HG03460 (cell line): ENCODE measurements around the gene ZFP69B.
"Not testable (repeated sequence)": the region's sequence is repeated elsewhere in the genome, so short reads cannot be mapped to it uniquely, and the experiment has no call there.

ENCODE experiments used
- ATAC-seq: cut with Tn5 transposase; IDR thresholded peaks from one replicate; pipeline ENCODE4 v1.9.1; 2021; ENCODE audit not compliant: unreplicated experiment

Gene ZFP69B

DNA sequence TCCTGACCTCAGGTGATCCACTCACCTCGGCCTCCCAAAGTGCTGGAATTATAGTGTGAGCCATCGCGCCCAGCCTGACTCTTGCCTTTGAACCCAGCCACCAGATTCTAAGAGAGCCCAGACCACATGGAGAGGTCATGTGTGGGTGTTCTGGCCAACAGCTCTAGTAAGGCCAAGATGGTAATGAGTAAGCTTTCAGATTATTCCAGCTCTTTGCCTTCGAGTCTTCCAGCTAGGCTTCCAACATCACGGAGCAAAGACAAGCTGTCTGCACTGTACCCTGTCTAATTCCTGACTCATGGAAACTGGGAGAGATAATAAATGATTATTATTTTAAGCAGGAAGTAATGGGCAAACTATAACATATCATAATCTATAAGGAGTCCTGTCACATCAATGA, 14.8 kb upstream of the ZFP69B start:
- no peak for ATAC-seq

- no peak for ATAC-seq
Measured at GRCh38 chr1:40435876-40436275, 14.4 kb upstream of the ZFP69B start.

DNA sequence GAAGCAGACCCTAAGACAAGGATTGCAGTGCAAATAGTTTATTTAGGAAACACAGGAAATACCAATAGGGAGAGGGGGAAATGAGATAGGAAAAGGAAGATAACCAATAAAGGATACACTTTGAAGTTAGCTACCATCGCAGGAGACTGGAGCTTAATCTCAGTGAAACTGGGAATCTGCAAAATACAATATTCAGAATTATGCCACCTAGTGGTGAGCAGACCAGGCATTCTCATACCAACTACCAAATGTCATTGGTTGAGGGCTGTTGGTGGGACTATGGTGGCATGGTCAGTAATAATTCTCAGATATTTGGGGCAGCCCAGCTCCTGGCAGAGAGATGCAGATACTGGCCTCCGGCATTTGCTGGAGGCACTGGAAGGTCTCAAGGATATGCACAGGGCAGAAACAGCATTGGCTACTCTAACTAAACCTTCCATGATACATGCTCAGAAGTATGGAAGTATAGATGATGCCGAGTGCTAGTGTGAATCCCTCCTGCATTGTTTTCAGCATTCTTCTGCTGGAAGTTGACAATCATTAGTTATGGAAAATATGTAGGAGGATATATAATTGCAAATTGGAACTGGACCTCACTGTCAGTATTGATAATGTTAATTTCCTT, 11.8 kb upstream of the ZFP69B start:
- no peak for ATAC-seq

DNA sequence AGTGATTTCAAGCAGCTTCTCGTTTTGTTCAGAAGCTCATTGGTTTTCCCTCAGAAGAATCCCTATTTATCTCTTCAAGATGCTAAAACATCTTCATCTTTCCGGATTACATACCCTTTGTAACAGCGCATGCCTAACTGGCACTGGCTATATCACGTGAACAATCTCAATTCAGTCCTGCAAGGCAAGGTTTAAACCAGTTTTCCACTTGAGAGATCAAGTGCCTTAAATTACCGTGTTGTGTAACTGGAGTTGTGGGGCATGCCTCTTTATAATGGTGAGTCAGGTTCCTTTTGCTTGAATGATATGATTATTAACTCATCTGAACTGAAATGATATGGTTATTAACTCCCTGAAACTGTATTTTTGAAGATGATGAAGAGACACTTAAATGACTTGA, 11.0 kb upstream of the ZFP69B start:
- no peak for ATAC-seq

DNA sequence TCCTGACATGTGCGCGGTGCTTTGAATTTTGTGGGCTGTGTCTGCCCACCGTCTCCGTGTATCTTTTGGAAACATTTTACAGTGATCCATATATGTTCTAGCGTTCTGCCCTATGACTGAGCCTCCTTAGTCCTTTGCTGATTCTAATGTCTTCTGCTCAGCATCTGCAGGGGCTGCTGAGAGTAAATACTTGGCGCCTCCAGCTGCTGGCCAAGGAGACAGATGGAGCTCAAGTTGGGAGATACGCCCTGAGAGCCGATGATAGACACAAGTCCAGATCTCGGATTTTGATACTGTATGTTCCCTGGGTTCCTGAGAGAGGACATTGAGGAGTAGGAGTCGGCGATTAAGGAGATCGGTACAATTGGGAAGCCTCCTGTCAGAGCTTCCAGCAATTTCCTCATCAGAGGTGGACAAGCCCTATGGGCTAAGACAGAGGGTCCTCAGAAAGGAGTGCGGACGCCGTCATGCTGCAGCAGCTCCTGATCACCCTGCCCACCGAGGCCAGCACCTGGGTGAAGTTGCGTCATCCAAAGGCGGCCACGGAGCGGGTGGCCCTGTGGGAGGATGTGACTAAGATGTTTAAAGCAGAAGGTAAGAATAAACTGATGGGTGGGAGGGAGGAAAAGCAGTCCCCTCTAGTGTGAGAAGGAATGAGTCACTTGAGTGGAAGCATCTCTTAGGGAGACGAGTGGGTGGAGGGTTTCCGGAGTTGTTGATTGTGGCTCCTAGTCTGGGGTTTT, 390 bp downstream of the ZFP69B start:
- peak; percentile 27 for ATAC-seq

DNA sequence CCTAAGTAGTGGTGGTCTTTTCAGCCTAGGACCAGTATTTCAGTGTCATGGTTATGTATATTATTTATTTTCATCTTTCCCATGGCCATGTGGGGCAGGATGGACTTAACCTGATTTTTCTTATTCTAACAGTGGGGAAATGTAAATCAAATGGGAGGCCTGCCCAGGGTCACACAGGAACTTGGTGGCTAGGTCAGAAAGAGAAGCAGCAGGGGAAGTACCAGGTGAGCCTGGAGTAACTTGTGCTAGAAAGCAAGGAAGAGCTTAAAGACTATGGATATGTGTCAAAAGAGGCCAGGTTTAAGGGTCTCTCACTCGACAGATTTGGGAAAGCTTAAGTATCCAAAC, 936 bp downstream of the ZFP69B start:
- ATAC-seq, result no peak

DNA sequence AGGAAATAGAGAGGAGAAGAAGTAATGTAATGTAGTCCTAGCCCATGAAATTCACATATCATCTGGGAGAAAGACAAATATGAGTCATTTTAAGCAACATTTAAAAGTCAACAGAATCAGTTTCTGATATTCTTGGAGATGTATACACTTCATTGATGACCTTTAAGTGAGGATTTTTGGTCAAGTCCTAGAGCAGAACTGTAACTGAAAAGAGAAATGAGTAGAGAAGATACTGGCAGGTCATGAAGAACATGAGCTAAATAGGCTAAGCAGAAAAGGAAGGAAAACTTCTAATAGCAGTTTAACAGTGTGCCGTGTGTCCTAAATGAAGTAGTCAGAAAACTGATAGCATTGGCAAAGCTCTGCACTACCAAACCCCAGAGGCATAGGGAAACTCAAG, 4.6 kb downstream of the ZFP69B start:
- ATAC-seq, result no peak

DNA sequence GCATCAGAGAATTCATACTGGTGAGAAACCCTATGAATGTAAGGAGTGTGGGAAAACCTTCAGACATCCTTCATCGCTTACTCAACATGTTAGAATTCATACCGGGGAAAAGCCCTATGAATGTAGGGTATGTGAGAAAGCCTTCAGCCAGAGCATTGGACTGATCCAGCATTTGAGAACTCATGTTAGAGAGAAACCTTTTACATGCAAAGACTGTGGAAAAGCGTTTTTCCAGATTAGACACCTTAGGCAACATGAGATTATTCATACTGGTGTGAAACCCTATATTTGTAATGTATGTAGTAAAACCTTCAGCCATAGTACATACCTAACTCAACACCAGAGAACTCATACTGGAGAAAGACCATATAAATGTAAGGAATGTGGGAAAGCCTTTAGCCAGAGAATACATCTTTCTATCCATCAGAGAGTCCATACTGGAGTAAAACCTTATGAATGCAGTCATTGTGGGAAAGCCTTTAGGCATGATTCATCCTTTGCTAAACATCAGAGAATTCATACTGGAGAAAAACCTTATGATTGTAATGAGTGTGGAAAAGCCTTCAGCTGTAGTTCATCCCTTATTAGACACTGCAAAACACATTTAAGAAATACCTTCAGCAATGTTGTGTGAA, 12.8 kb downstream of the ZFP69B start:
- ATAC-seq, result no peak

GRCh38 chr1:40469327-40469726, 19.1 kb downstream of the ZFP69B start:
- ATAC-seq, result no peak

DNA sequence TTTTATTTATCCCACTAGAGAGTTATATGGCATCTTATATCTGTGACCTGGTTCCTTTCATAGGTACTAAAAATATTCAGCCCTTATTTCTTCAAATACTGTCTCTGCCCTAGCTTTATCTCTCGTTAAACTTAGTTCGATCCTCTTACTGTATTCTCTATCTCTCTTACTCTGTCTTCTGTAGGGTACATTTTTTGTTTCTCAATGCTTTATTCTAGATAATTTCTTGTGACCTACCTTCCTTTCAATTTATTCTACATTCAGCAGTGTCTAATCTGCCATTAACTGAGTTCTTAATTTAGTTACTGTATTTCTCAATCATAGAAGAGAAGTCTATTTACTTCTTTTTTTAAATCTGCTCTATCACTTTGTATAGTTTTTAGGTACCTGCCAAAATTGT, 25.0 kb downstream of the ZFP69B start:
- ATAC-seq, result no peak

DNA sequence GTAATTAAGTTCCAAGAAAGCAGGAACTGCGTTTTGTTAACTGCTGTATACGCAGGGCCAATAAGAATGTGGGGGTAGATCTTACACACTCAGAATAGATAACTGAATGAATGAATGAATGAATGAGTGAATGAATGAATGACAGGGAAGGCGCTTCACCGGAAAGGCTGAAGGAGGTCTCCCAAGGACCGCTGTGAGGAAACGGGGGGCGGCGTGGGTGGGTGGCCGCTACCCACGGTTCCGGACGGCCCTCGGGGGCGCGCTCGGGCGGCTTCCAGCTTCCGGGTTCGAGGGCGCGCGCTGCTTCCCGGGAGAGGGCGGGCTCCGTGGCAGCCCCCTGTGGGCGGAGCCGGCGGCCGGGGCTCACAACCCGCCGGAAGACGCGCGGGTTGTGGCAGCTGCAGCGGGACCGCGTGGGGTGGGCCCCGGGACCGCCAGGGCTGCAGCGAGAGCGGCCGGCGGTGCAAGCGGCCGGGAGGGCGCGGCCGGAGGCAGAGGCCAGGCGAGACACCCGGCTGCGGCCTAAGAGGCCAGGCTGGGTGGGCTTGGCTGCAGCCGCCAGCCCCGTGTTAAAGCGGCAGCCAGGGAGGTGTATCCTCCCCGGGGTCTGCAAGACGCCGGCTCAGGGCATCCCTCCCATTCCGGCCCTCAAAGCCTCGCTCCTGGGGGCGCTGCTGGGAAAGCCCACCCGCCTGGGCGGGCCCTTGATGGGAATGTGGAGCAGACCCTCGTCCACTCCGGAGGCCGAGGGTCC, 26.8 kb downstream of the ZFP69B start, which contains the start of gene ZFP69:
TSS of gene ZFP69 (plus strand) at position 367 of the 754 bp plus-strand sequence. CDS start 2,072 bp downstream, outside the sequence.
- ATAC-seq, result peak; percentile 70

- no peak for ATAC-seq
Measured at GRCh38 chr1:40477678-40478053, 27.4 kb downstream of the ZFP69B start.

DNA sequence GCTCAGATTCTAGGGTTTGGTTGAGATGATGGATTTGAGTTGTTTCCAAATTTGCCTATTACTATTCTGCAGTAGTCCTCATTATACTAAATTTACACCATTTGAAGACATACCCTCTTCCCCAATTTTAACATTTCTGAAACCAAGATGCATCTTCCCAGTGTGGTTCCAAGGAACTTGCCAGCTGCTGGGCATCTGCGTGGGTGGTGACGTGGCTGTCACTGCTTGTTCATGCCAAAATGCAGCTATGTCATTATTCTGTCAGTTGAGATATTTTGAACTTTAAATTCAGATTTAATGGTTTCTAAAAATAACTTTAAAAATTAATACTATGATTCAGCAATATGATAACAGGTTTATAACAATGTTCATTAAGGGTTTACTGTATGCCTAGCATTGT, 28.0 kb downstream of the ZFP69B start:
- no peak for ATAC-seq

GRCh38 chr1:40479156-40479555, 28.9 kb downstream of the ZFP69B start:
- ATAC-seq, result no peak

DNA sequence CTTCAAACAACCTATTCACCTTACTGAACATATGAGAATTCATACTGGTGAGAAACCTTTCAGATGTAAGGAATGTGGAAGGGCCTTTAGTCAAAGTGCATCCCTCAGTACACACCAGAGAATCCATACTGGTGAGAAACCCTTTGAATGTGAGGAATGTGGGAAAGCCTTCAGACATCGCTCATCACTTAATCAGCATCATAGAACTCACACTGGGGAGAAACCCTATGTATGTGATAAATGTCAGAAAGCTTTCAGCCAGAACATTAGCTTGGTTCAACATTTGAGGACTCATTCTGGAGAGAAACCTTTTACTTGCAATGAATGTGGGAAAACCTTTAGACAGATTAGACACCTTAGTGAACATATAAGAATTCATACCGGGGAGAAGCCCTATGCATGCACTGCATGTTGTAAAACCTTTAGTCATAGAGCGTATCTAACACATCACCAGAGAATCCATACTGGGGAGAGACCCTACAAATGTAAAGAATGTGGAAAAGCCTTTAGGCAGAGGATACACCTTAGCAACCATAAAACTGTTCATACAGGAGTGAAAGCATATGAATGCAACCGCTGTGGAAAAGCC, 45.1 kb downstream of the ZFP69B start:
- no peak for ATAC-seq

DNA sequence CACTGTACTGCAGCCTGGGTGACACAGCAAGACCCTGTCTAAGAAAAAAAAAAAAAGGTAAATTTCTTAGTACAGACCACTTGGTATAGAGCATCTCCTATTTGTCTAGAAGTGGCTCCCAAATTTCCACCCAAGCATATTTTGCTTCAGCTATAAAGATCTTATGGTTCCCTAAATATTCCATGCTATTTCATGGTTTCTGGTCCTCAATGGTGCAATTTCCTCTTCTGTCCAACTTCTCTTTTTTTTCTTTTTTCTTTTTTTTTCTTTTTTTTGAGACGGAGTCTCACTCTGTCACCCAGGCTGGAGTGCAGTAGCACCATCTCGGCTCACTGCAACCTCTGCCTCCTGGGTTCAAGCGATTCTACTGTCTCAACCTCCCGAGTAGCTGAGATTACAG, 52.4 kb downstream of the ZFP69B start:
- ATAC-seq, result not testable (repeated sequence)

GRCh38 chr1:40507973-40508372, 57.7 kb downstream of the ZFP69B start:
- ATAC-seq, result no peak

DNA sequence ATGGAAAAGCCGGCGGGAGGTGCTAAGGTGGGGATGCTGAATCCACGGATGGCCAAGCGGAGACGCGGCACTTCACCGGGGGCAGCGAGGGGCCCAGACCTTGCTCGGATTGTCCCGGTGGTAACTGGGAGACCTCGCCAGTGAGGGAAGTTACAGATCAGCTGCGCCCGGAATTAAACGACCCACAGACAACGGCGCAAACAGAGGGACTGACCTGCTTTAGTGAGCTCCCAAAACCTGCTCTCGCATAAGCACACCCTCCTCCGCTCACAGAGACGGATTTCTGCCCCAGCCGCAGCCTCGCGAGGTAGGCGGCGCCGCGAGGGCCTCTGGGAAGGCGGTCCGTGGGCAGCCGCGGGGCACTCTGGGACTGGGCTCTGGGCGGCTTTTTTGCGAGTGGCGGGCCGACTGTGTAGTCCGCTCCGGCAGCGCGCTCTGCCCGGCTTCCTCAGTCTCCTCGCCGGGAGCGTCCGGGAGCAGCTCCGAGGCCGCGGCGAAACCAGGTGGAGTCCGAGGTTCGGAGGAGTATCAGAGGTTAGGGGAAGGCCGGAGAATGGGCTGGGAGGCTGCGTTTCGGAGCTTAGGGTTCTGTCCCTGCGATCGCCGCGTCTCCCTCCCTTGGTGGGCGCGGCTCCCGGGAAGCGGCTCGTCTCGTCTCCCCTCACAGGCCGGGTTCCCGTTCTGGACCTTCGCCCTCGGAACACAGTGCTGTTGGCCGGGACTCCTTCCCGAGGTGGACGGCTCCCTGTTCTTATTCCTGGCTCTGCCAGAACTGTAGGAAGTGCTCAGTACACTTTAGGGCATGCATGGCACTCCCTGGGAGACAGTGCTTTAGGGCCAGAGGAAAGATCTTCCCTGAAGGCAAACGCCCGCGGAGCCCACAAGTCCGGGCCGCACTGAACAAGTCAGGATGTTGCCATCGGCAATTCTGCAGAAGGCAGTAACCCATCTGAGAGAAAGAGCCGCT, 58.4 kb downstream of the ZFP69B start, which contains the start of gene EXO5:
TSS of gene EXO5 (plus strand) at position 393 of the 967 bp plus-strand sequence. CDS start 5,778 bp downstream, outside the sequence.
- ATAC-seq, result peak; percentile 82
